Measurements from ENCODE around the gene IL17REL.

DNA sequence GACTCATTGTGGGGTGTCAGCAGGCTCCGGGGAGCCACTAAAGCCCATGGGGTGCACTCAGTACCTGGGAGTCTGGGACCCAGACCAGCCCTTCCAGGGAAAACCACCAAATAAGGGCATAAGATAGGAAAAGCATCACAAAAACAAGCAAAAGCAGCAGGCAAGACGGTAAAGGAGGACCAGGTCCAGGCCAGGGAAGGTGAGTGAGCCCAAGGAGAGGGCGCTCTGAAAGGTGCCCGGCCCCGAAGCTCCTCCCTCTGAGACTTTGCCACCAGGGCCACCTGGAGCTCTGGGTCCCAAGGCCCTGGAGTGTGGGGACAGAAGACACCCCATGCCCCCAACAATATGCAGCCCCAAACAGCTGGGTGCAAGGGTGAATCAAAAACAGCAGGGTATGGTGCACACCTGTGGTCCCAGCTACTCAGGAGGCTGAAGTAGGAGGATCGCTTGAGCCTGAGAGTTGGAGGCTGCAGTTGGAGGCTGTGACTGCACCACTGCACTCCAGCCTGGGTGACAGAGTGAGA is 5.2 kb upstream of the IL17REL start:
- TF ChIP-seq, protein P1, sequence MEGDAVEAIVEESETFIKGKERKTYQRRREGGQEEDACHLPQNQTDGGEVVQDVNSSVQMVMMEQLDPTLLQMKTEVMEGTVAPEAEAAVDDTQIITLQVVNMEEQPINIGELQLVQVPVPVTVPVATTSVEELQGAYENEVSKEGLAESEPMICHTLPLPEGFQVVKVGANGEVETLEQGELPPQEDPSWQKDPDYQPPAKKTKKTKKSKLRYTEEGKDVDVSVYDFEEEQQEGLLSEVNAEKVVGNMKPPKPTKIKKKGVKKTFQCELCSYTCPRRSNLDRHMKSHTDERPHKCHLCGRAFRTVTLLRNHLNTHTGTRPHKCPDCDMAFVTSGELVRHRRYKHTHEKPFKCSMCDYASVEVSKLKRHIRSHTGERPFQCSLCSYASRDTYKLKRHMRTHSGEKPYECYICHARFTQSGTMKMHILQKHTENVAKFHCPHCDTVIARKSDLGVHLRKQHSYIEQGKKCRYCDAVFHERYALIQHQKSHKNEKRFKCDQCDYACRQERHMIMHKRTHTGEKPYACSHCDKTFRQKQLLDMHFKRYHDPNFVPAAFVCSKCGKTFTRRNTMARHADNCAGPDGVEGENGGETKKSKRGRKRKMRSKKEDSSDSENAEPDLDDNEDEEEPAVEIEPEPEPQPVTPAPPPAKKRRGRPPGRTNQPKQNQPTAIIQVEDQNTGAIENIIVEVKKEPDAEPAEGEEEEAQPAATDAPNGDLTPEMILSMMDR (IDR thresholded peaks at IDR 0.05): no peak
- TF ChIP-seq POLR2A (IDR thresholded peaks at IDR 0.05): no peak
